Left lung (tissue), 10 donors: ENCODE data around the gene SLC7A11. TPM values are rescaled to one million over a fixed set of nuclear protein-coding genes. Genes with fewer than 3 reads are reported as not detected.

Experiments
- ATAC-seq: fragments of 200-7000 bp; cut with Tn5 transposase; one replicate; pipeline ENCODE4 v1.9.1; 2020; ENCODE audit warnings: moderate library complexity
- DNase-seq, 4 donors: peaks; one replicate each; pipeline ENCODE4 v3.0.0-alpha.2; 2013 to 2020
- H3K27ac ChIP-seq, 2 donors: fragments of 200-600 bp; sonication (generic) in 1 of 2; one replicate each; pipeline versions ENCODE4 v1.5.0 to v1.8.0; 2020 to 2021
- H3K27me3 ChIP-seq, 2 donors: fragments of 200-600 bp; sonication (generic) in 1 of 2; one replicate each; pipeline versions ENCODE4 v1.5.0 to v1.8.0; 2020 to 2021
- H3K36me3 ChIP-seq, 2 donors: fragments of 200-600 bp; sonication (generic) in 1 of 2; one replicate each; pipeline versions ENCODE4 v1.5.0 to v1.8.0; 2020 to 2021
- H3K4me1 ChIP-seq, 2 donors: fragments of 200-600 bp; one replicate each; pipeline ENCODE4 v1.8.0; 2021
- H3K4me3 ChIP-seq, 2 donors: fragments of 200-600 bp; sonication (generic) in 1 of 2; one replicate each; pipeline versions ENCODE4 v1.5.0 to v1.8.0; 2020 to 2021; ENCODE audit warnings: mild to moderate bottlenecking in 1 of 2
- H3K9me3 ChIP-seq, 2 donors: fragments of 200-600 bp; sonication (generic) in 1 of 2; one replicate each; pipeline versions ENCODE4 v1.5.0 to v1.8.0; 2020 to 2021
- CTCF ChIP-seq, 2 donors: fragments of 200-600 bp; sonication (generic) in 1 of 2; IDR thresholded peaks; one replicate each; pipeline versions ENCODE4 v1.5.0 to v1.8.0; 2021; ENCODE audit warnings: antibody characterized with exemption in 2 of 2
- intact Hi-C, 2 donors: fragments of 100-400 bp; cut with DNase I; formaldehyde crosslinking; loops; one replicate each; pipeline versions ENCODE4 v1.11.2 to v1.14.2; 2022
- polyA plus RNA-seq, 6 donors: library from polyadenylated mRNA; unstranded; fragments of 120-200 nt; gene quantifications; one replicate each; pipeline ENCODE4 v1.2.1, GENCODE V29; 2013; ENCODE audit not compliant: insufficient read length in 6 of 6
- total RNA-seq, 2 donors: library from RNA; stranded (reverse); fragmentation: NEBNext Ultra II Directional; extraction: Animal tissue kit (Norgen Biotek cat#: 25700); gene quantifications; one replicate each; pipeline ENCODE4 v1.2.1, GENCODE V29; 2021
- donor health status: DM: no; HTN: yes; CAD: no.
- donor health status: DM: no; HTN: no; CAD: no.

The SLC7A11 gene
- total and polyA plus RNA-seq, 8 donors = 0.61 to 13.2 (median 0.90) TPM

- no peak overlapping the region for H3K4me3 ChIP-seq
- no peak for TF ChIP-seq CTCF (IDR thresholded peaks at IDR 0.05)
- DNase-seq (no peak), ATAC-seq (no peak)
- H3K27ac ChIP-seq = no peak overlapping the region
- H3K36me3 ChIP-seq = no peaks in the 10 kb centered on the region
- intact Hi-C loops = no loop called here
- H3K27me3 ChIP-seq = no peaks in the 10 kb centered on the region
- H3K4me1 ChIP-seq = peaks cover 0 to 11% of the 10 kb centered on the region in 2 donors
- no peaks in the 10 kb centered on the region for H3K9me3 ChIP-seq
Observed at GRCh38 chr4:138196153-138196552, 46.0 kb downstream of the SLC7A11 start.

- peaks cover 0 to 11% of the 10 kb centered on the region in 2 donors for H3K4me1 ChIP-seq
- ATAC-seq (no peak), DNase-seq (no peak)
- H3K9me3 ChIP-seq = no peaks in the 10 kb centered on the region
- intact Hi-C loops = no loop called here
- TF ChIP-seq CTCF (IDR thresholded peaks at IDR 0.05) = no peak
- no peaks in the 10 kb centered on the region for H3K27me3 ChIP-seq
- no peak overlapping the region for H3K27ac ChIP-seq
- no peaks in the 10 kb centered on the region for H3K36me3 ChIP-seq
- no peak overlapping the region for H3K4me3 ChIP-seq
Observed at GRCh38 chr4:138193963-138194362, 48.2 kb downstream of the SLC7A11 start.

- no peaks in the 10 kb centered on the region for H3K36me3 ChIP-seq
- H3K4me3 ChIP-seq = no peak overlapping the region
- peak; percentile 26 for ATAC-seq
- peaks cover 0 to 12% of the 10 kb centered on the region in 2 donors for H3K4me1 ChIP-seq
- TF ChIP-seq CTCF (IDR thresholded peaks at IDR 0.05) = no peak
- intact Hi-C loops = no loop called here
- H3K27ac ChIP-seq = no peak overlapping the region
- DNase-seq = no peak
- H3K27me3 ChIP-seq = no peaks in the 10 kb centered on the region
- no peaks in the 10 kb centered on the region for H3K9me3 ChIP-seq
Observed at GRCh38 chr4:138192113-138192512, 50.0 kb downstream of the SLC7A11 start.

- Histone ChIP-seq H3K36me3 (no peaks in the 10 kb centered on the region), H3K27me3 (no peaks in the 10 kb centered on the region), H3K4me1 (peaks cover 0 to 12% of the 10 kb centered on the region in 2 donors), H3K27ac (no peak overlapping the region), H3K4me3 (no peak overlapping the region), H3K9me3 (no peaks in the 10 kb centered on the region)
- DNase-seq = no peak
- intact Hi-C loops = no loop called here
- TF ChIP-seq CTCF (IDR thresholded peaks at IDR 0.05) = no peak
- peak; percentile 40 for ATAC-seq
Observed at GRCh38 chr4:138190452-138190858, 51.7 kb downstream of the SLC7A11 start.

GRCh38 chr4:138189206-138189605, 52.9 kb downstream of the SLC7A11 start:
- Histone ChIP-seq H3K9me3 (no peaks in the 10 kb centered on the region), H3K4me1 (peaks cover 0 to 12% of the 10 kb centered on the region in 2 donors), H3K4me3 (no peak overlapping the region), H3K27me3 (no peaks in the 10 kb centered on the region), H3K36me3 (no peaks in the 10 kb centered on the region), H3K27ac (no peak overlapping the region)
- no peak for ATAC-seq
- DNase-seq = no peak
- intact Hi-C loops = loop anchor here in 1 of 2 donors (10.0 kb wide), 1 partner anchor 144 kb away; no protein-coding TSS in a partner anchor
- TF ChIP-seq CTCF (IDR thresholded peaks at IDR 0.05) = no peak
